ENCODE data around the gene TMEM132D. TPM values are rescaled to one million over a fixed set of nuclear protein-coding genes. Genes with fewer than 3 reads are reported as not detected.

TMEM132D gene
- total and polyA plus RNA-seq, 4 experiments from 2014 or later = not detected

DNA sequence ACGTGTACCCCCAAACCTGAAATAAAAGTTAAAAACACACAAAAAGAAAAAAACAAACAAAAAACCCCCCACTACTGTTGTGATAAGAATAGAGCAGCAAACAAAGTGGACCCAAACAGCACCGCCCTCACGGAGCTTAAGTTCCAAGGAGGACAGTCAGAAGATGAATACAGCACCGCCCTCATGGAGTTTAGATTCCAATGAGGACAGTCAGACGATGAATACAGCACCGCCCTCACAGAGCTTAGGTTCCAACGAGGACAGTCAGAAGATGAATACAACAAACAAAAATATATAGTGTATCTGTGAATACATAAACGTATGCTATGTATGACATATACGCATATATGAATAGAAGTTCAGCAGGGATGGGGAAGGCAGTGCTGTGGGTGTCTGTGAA, 696.7 kb downstream of the TMEM132D start:
- no peak overlapping the region for H3K4me3 Mint-ChIP-seq
- H3K36me3 ChIP-seq (ENCODE audit: insufficient read depth, low read length) = no peaks in the 10 kb centered on the region
- no peaks in the 10 kb centered on the region for H3K9me3 ChIP-seq (ENCODE audit: control insufficient read depth in 1 of 2, low read length in 2 of 2)
- ChIA-PET CTCF (ENCODE audit: partially characterized antibody) (no interaction called here), POLR2A (ENCODE audit: partially characterized antibody) (no interaction called here)
- H3K4me1 Mint-ChIP-seq = no peaks in the 10 kb centered on the region
- H3K27ac Mint-ChIP-seq = no peak overlapping the region
- H3K4me1 ChIP-seq (ENCODE audit: insufficient read depth, low read length) = no peaks in the 10 kb centered on the region
- no peak overlapping the region for H3K4me3 ChIP-seq (ENCODE audit: low read length in 2 of 2)
- no peaks in the 10 kb centered on the region for H3K27me3 Mint-ChIP-seq
- H3K27me3 ChIP-seq (ENCODE audit: insufficient read depth, low read length) = no peaks in the 10 kb centered on the region
- no peak overlapping the region for H3K27ac ChIP-seq (ENCODE audit: low read depth, low read length)
- no peaks in the 10 kb centered on the region for H3K36me3 Mint-ChIP-seq
- no peak for DNase-seq
- intact Hi-C loops (cut with micrococcal nuclease) = no loop called here
- peaks cover 0 to 7% (median 3%) of the 10 kb centered on the region in 8 donors for H3K9me3 Mint-ChIP-seq

DNA sequence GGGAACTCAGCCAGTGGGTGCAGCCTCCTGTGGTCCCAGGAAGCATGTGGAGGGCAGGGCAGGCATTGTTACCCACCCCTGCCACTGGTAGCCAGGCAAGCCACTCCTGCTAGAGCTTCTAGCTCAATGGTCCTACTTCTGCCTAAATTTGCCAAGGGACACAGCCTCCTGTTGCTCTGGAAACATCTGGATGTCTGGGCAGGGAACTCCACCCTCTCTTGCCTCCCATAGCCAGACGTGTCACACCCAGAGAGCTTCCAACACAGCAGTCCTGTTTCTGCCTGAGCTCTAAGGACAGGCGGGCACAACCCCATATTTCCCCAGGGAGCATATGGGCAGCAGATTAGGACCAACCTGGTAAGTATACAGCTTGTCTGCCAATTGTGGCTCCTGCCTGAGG, 700.4 kb downstream of the TMEM132D start:
- ChIA-PET CTCF (ENCODE audit: partially characterized antibody) (no interaction called here), POLR2A (ENCODE audit: partially characterized antibody) (no interaction called here)
- Mint-ChIP-seq H3K4me1 (no peaks in the 10 kb centered on the region), H3K27ac (no peak overlapping the region), H3K4me3 (no peak overlapping the region), H3K36me3 (no peaks in the 10 kb centered on the region), H3K9me3 (peaks cover 0 to 9% (median 1%) of the 10 kb centered on the region in 8 donors), H3K27me3 (no peaks in the 10 kb centered on the region)
- no peaks in the 10 kb centered on the region for H3K4me1 ChIP-seq (ENCODE audit: insufficient read depth, low read length)
- intact Hi-C loops (cut with micrococcal nuclease) = no loop called here
- no peaks in the 10 kb centered on the region for H3K36me3 ChIP-seq (ENCODE audit: insufficient read depth, low read length)
- no peak for DNase-seq
- no peaks in the 10 kb centered on the region for H3K9me3 ChIP-seq (ENCODE audit: control insufficient read depth in 1 of 2, low read length in 2 of 2)
- no peak overlapping the region for H3K27ac ChIP-seq (ENCODE audit: low read depth, low read length)
- no peak overlapping the region for H3K4me3 ChIP-seq (ENCODE audit: low read length in 2 of 2)
- no peaks in the 10 kb centered on the region for H3K27me3 ChIP-seq (ENCODE audit: insufficient read depth, low read length)

DNA sequence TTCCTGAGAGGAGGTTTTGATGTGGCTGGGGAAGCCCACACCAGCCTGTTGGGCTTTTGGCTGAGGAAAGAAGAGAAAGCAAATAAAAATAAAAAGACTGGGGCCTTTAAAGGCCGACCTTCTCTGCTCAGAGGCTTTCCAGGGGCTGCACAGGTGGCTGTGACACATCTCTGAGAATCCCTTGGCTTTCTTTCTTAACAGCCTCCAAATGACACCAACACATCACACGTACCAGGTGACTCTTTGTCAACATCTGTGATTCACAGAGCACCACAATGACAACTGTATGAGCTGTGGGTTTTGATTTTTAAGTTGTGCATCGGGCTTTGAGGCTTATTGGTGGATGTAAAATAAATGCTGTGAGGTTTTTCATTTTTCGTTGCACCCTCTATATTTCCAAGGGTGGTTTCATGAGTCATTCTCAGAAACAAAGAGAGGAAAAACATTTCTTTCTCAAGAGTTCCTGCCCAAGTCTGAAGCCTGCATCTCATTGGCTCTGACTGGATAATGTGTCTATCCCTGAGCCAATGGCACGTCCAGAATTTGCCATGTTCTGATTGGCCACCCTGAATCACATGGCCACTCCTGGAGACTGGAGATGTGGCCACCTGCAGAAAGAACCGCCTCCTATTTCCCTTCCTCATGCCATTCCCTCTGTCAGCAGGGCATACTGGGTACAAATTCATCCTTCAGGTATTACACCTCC, 701.6 kb downstream of the TMEM132D start:
- Histone ChIP-seq H3K9me3 (ENCODE audit: control insufficient read depth in 1 of 2, low read length in 2 of 2) (no peaks in the 10 kb centered on the region), H3K4me1 (ENCODE audit: insufficient read depth, low read length) (no peaks in the 10 kb centered on the region), H3K36me3 (ENCODE audit: insufficient read depth, low read length) (no peaks in the 10 kb centered on the region), H3K27me3 (ENCODE audit: insufficient read depth, low read length) (no peaks in the 10 kb centered on the region), H3K4me3 (ENCODE audit: low read length in 2 of 2) (no peak overlapping the region), H3K27ac (ENCODE audit: low read depth, low read length) (no peak overlapping the region)
- Mint-ChIP-seq H3K4me1 (no peaks in the 10 kb centered on the region), H3K36me3 (no peaks in the 10 kb centered on the region), H3K27ac (no peak overlapping the region), H3K9me3 (peaks cover 0 to 10% (median 4%) of the 10 kb centered on the region in 8 donors), H3K4me3 (no peak overlapping the region), H3K27me3 (no peaks in the 10 kb centered on the region)
- POLR2A ChIA-PET (ENCODE audit: partially characterized antibody) = no interaction called here
- CTCF ChIA-PET (ENCODE audit: partially characterized antibody) = no interaction called here
- intact Hi-C loops (cut with micrococcal nuclease) = no loop called here
- no peak for DNase-seq

DNA sequence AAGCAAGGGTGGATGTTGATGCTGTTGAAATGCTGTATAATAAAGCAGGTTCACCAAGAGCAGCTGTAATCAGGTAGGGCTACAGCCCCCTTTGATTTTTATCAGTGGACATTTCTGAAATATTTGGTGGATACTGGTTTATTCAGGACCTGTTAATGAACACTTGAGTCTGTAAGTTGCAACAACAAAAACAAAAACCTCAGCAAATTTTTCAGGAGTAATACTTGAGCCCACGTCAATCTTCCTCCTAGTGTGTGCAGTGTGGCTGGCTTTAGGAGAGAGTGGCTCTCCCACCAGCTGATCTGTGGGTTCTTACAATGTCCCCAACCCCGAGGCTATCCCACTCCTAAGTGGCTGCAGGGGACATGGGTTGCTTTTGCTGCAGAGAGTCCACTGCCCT, 702.8 kb downstream of the TMEM132D start:
- Mint-ChIP-seq H3K4me3 (no peak overlapping the region), H3K27ac (no peak overlapping the region), H3K4me1 (no peaks in the 10 kb centered on the region), H3K36me3 (no peaks in the 10 kb centered on the region), H3K27me3 (no peaks in the 10 kb centered on the region), H3K9me3 (peaks cover 0 to 11% (median 6%) of the 10 kb centered on the region in 8 donors)
- Histone ChIP-seq H3K4me3 (ENCODE audit: low read length in 2 of 2) (no peak overlapping the region), H3K27me3 (ENCODE audit: insufficient read depth, low read length) (no peaks in the 10 kb centered on the region), H3K9me3 (ENCODE audit: control insufficient read depth in 1 of 2, low read length in 2 of 2) (no peaks in the 10 kb centered on the region), H3K4me1 (ENCODE audit: insufficient read depth, low read length) (no peaks in the 10 kb centered on the region), H3K36me3 (ENCODE audit: insufficient read depth, low read length) (no peaks in the 10 kb centered on the region), H3K27ac (ENCODE audit: low read depth, low read length) (no peak overlapping the region)
- no peak for DNase-seq
- intact Hi-C loops (cut with micrococcal nuclease) = no loop called here
- CTCF ChIA-PET (ENCODE audit: partially characterized antibody) = no interaction called here
- POLR2A ChIA-PET (ENCODE audit: partially characterized antibody) = no interaction called here

DNA sequence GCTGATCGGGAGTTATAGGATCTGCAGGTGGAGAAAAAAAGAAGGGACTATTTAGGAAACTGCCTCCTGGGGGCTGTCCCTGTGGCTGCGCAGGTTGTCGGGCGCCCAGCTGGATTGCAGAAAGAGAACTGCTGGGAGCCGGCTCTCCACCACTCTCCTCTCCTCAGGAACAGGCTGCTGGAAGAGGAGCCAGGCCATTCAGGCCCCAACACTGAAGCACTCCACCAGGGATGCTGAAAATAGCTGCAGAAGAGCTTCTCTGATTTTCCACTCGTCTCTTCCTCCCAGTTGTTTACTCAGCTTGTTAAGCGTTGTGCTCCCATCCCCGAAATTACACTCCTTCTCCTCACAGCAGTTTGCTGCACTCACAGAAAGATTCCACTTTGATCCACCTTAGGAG, 703.2 kb downstream of the TMEM132D start:
- Mint-ChIP-seq H3K27me3 (no peaks in the 10 kb centered on the region), H3K9me3 (peaks cover 0 to 11% (median 6%) of the 10 kb centered on the region in 8 donors), H3K4me1 (no peaks in the 10 kb centered on the region), H3K27ac (no peak overlapping the region), H3K4me3 (no peak overlapping the region), H3K36me3 (no peaks in the 10 kb centered on the region)
- Histone ChIP-seq H3K4me1 (ENCODE audit: insufficient read depth, low read length) (no peaks in the 10 kb centered on the region), H3K27me3 (ENCODE audit: insufficient read depth, low read length) (no peaks in the 10 kb centered on the region), H3K9me3 (ENCODE audit: control insufficient read depth in 1 of 2, low read length in 2 of 2) (no peaks in the 10 kb centered on the region), H3K36me3 (ENCODE audit: insufficient read depth, low read length) (no peaks in the 10 kb centered on the region), H3K27ac (ENCODE audit: low read depth, low read length) (no peak overlapping the region), H3K4me3 (ENCODE audit: low read length in 2 of 2) (no peak overlapping the region)
- no peak for DNase-seq
- POLR2A ChIA-PET (ENCODE audit: partially characterized antibody) = no interaction called here
- intact Hi-C loops (cut with micrococcal nuclease) = no loop called here
- CTCF ChIA-PET (ENCODE audit: partially characterized antibody) = no interaction called here

DNA sequence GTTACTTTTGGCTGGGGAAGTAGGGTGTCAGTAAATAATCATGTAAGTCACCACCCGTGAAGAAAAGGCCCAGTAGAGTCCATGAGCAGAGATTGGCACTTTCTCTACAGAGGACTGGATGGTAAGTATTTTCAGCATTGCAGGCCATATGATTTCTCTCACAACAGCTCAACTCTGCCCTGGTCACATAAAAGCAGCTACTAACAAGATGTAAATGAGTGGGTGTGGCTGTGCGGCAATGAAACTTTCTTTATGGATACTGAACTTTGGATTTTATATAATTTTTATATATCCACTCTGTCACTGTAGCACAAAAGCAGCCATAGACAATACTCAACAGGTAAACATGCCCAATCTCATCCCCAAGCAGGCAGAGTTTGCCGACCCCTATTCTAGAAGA, 706.9 kb downstream of the TMEM132D start:
- POLR2A ChIA-PET (ENCODE audit: partially characterized antibody) = no interaction called here
- no peaks in the 10 kb centered on the region for H3K4me1 Mint-ChIP-seq

DNA sequence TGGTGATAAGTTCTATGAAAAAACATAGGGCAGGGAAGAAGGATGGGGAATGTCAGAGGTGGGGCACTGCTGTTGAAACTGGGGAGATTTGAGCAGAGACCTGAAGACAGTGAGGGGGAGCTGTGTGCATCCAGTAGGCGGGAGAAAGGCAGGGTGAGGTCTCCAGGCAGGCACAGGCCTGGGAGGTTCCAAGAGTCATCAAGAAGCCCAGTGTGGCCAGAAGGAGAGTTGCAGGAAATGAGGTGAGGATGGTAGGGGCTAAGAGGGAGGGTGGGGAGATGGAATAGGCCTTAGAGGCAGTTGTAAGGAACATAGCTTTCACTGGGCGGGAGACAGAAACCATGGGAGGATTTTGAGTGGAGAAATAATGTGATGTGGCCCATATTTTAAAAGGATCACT, 708.7 kb downstream of the TMEM132D start:
- no peaks in the 10 kb centered on the region for H3K27me3 ChIP-seq (ENCODE audit: insufficient read depth, low read length)
- DNase-seq = no peak
- H3K27ac ChIP-seq (ENCODE audit: low read depth, low read length) = no peak overlapping the region
- Mint-ChIP-seq H3K36me3 (no peaks in the 10 kb centered on the region), H3K27me3 (no peaks in the 10 kb centered on the region), H3K4me1 (no peaks in the 10 kb centered on the region), H3K4me3 (no peak overlapping the region), H3K9me3 (peaks cover 8 to 37% (median 14%) of the 10 kb centered on the region in 8 donors), H3K27ac (no peak overlapping the region)
- intact Hi-C loops (cut with micrococcal nuclease) = no loop called here
- CTCF ChIA-PET (ENCODE audit: partially characterized antibody) = no interaction called here
- H3K36me3 ChIP-seq (ENCODE audit: insufficient read depth, low read length) = no peaks in the 10 kb centered on the region
- no peaks in the 10 kb centered on the region for H3K9me3 ChIP-seq (ENCODE audit: control insufficient read depth in 1 of 2, low read length in 2 of 2)
- POLR2A ChIA-PET (ENCODE audit: partially characterized antibody) = no interaction called here
- H3K4me3 ChIP-seq (ENCODE audit: low read length in 2 of 2) = no peak overlapping the region
- no peaks in the 10 kb centered on the region for H3K4me1 ChIP-seq (ENCODE audit: insufficient read depth, low read length)

More for the DNA sequence above, 706.9 kb downstream of the TMEM132D start:
- H3K27ac ChIP-seq (ENCODE audit: low read depth, low read length) = no peak overlapping the region
- H3K9me3 ChIP-seq (ENCODE audit: control insufficient read depth in 1 of 2, low read length in 2 of 2) = no peaks in the 10 kb centered on the region
- no peaks in the 10 kb centered on the region for H3K4me1 ChIP-seq (ENCODE audit: insufficient read depth, low read length)
- CTCF ChIA-PET (ENCODE audit: partially characterized antibody) = no interaction called here
- H3K27me3 ChIP-seq (ENCODE audit: insufficient read depth, low read length) = no peaks in the 10 kb centered on the region
- H3K36me3 ChIP-seq (ENCODE audit: insufficient read depth, low read length) = no peaks in the 10 kb centered on the region
- no peak for DNase-seq
- Mint-ChIP-seq H3K27me3 (no peaks in the 10 kb centered on the region), H3K27ac (no peak overlapping the region), H3K4me3 (no peak overlapping the region), H3K36me3 (no peaks in the 10 kb centered on the region), H3K9me3 (peaks cover 8 to 37% (median 13%) of the 10 kb centered on the region in 8 donors)
- intact Hi-C loops (cut with micrococcal nuclease) = no loop called here
- no peak overlapping the region for H3K4me3 ChIP-seq (ENCODE audit: low read length in 2 of 2)

All from CD4-positive, alpha-beta memory T cell (primary cell).